HUES64 (cell line): ENCODE measurements around the gene NAT10.

Experiments
- H3K27ac ChIP-seq: 2 replicates; pipeline ENCODE4 v1.7.0; 2013; ENCODE audit warnings: low read depth, low read length, inconsistent platforms
- H3K27me3 ChIP-seq: 2 replicates; pipeline ENCODE4 v1.6.1; 2013; ENCODE audit warnings: mild to moderate bottlenecking, low read length; ENCODE audit not compliant: insufficient read depth
- H3K36me3 ChIP-seq: 2 replicates; pipeline ENCODE4 v1.6.1; 2013; ENCODE audit warnings: mild to moderate bottlenecking, low read length; ENCODE audit not compliant: insufficient read depth
- H3K4me1 ChIP-seq: 2 replicates; pipeline ENCODE4 v1.6.1; 2013; ENCODE audit warnings: mild to moderate bottlenecking, low read length, moderate library complexity; ENCODE audit not compliant: insufficient read depth
- H3K4me3 ChIP-seq: 2 replicates; pipeline ENCODE4 v1.5.1; 2013; ENCODE audit warnings: mild to moderate bottlenecking, low read length, moderate library complexity
- H3K9ac ChIP-seq: 2 replicates; pipeline ENCODE4 v1.6.1; 2013; ENCODE audit warnings: mild to moderate bottlenecking, low read depth, low read length
- H3K9me3 ChIP-seq: 2 replicates; pipeline ENCODE4 v1.6.1; 2013; ENCODE audit warnings: low read depth, low read length; ENCODE audit not compliant: insufficient read depth
- WGBS: fragments of 150-250, 120-280 bp; methylation state at CpG from one replicate; pipeline ENCODE4 v1.1.7; 2013; ENCODE audit warnings: missing lambda C conversion rate; 5-methylcytosine and 5-hydroxymethylcytosine counted together

The NAT10 gene

GRCh38 chr11:34150494-34151151 lies 45.2 kb downstream of the NAT10 start:
- H3K27me3 ChIP-seq = no peaks in the 10 kb centered on the region
- no peak overlapping the region for H3K9ac ChIP-seq
- H3K4me3 ChIP-seq = no peak overlapping the region
- H3K36me3 ChIP-seq = peaks cover 83% of the 10 kb centered on the region
- WGBS = 87% methylated on average over 6 of the region's 6 CpGs
- no peaks in the 10 kb centered on the region for H3K9me3 ChIP-seq
- no peak overlapping the region for H3K27ac ChIP-seq
- no peaks in the 10 kb centered on the region for H3K4me1 ChIP-seq

GRCh38 chr11:34151166-34151565 lies 45.7 kb downstream of the NAT10 start:
- Histone ChIP-seq H3K36me3 (peaks cover 78% of the 10 kb centered on the region), H3K4me3 (no peak overlapping the region), H3K27me3 (no peaks in the 10 kb centered on the region), H3K27ac (no peak overlapping the region), H3K4me1 (no peaks in the 10 kb centered on the region), H3K9ac (no peak overlapping the region), H3K9me3 (no peaks in the 10 kb centered on the region)
- 85% methylated on average over 5 of the region's 5 CpGs for WGBS

GRCh38 chr11:34151916-34152845 lies 46.8 kb downstream of the NAT10 start:
- no peaks in the 10 kb centered on the region for H3K27me3 ChIP-seq
- no peak overlapping the region for H3K27ac ChIP-seq
- no peak overlapping the region for H3K9ac ChIP-seq
- H3K9me3 ChIP-seq = no peaks in the 10 kb centered on the region
- WGBS = 95% methylated on average over 17 of the region's 18 CpGs
- H3K36me3 ChIP-seq = peaks cover 68% of the 10 kb centered on the region
- H3K4me1 ChIP-seq = no peaks in the 10 kb centered on the region
- H3K4me3 ChIP-seq = no peak overlapping the region

GRCh38 chr11:34154059-34154875 lies 48.8 kb downstream of the NAT10 start:
- WGBS = 95% methylated on average over 16 of the region's 16 CpGs
- Histone ChIP-seq H3K27me3 (no peaks in the 10 kb centered on the region), H3K4me1 (no peaks in the 10 kb centered on the region), H3K27ac (no peak overlapping the region), H3K4me3 (no peak overlapping the region), H3K9ac (no peak overlapping the region), H3K9me3 (no peaks in the 10 kb centered on the region), H3K36me3 (peaks cover 53% of the 10 kb centered on the region)

GRCh38 chr11:34155057-34155756 lies 49.8 kb downstream of the NAT10 start:
- Histone ChIP-seq H3K36me3 (peaks cover 43% of the 10 kb centered on the region), H3K27me3 (no peaks in the 10 kb centered on the region), H3K4me1 (no peaks in the 10 kb centered on the region), H3K4me3 (no peak overlapping the region), H3K9me3 (no peaks in the 10 kb centered on the region), H3K9ac (no peak overlapping the region), H3K27ac (no peak overlapping the region)
- 95% methylated on average over 15 of the region's 15 CpGs for WGBS

- 91% methylated on average over 2 of the region's 2 CpGs for WGBS
- H3K27ac ChIP-seq = no peak overlapping the region
- no peak overlapping the region for H3K9ac ChIP-seq
- no peaks in the 10 kb centered on the region for H3K4me1 ChIP-seq
- no peak overlapping the region for H3K4me3 ChIP-seq
- no peaks in the 10 kb centered on the region for H3K9me3 ChIP-seq
- H3K36me3 ChIP-seq = peaks cover 38% of the 10 kb centered on the region
- H3K27me3 ChIP-seq = no peaks in the 10 kb centered on the region
Measured at GRCh38 chr11:34155757-34156062, 50.3 kb downstream of the NAT10 start.

- no peak overlapping the region for H3K27ac ChIP-seq
- peaks cover 25% of the 10 kb centered on the region for H3K36me3 ChIP-seq
- no peaks in the 10 kb centered on the region for H3K27me3 ChIP-seq
- H3K4me1 ChIP-seq = no peaks in the 10 kb centered on the region
- no peak overlapping the region for H3K4me3 ChIP-seq
- 97% methylated on average over 9 of the region's 9 CpGs for WGBS
- no peak overlapping the region for H3K9ac ChIP-seq
- H3K9me3 ChIP-seq = no peaks in the 10 kb centered on the region
Measured at GRCh38 chr11:34157163-34157562, 51.7 kb downstream of the NAT10 start.

- no peaks in the 10 kb centered on the region for H3K4me1 ChIP-seq
- H3K36me3 ChIP-seq = peaks cover 18% of the 10 kb centered on the region; the same call in 1 of the 2 replicates
- H3K9ac ChIP-seq = no peak overlapping the region
- H3K27me3 ChIP-seq = no peaks in the 10 kb centered on the region
- no peak overlapping the region for H3K27ac ChIP-seq
- WGBS = 93% methylated on average over 6 of the region's 6 CpGs
- no peak overlapping the region for H3K4me3 ChIP-seq
- H3K9me3 ChIP-seq = no peaks in the 10 kb centered on the region
Measured at GRCh38 chr11:34158661-34159060, 53.2 kb downstream of the NAT10 start.

GRCh38 chr11:34160049-34160721 lies 54.8 kb downstream of the NAT10 start:
- H3K27me3 ChIP-seq = no peaks in the 10 kb centered on the region
- H3K9ac ChIP-seq = no peak overlapping the region
- peaks cover 8% of the 10 kb centered on the region; the same call in 1 of the 2 replicates for H3K36me3 ChIP-seq
- no peaks in the 10 kb centered on the region for H3K9me3 ChIP-seq
- WGBS = 90% methylated on average over 18 of the region's 22 CpGs
- no peaks in the 10 kb centered on the region for H3K4me1 ChIP-seq
- H3K4me3 ChIP-seq = no peak overlapping the region
- no peak overlapping the region for H3K27ac ChIP-seq

GRCh38 chr11:34160791-34161190 lies 55.4 kb downstream of the NAT10 start:
- no peaks in the 10 kb centered on the region for H3K9me3 ChIP-seq
- H3K36me3 ChIP-seq = peaks cover 8% of the 10 kb centered on the region; the same call in 1 of the 2 replicates
- no peak overlapping the region for H3K4me3 ChIP-seq
- no peaks in the 10 kb centered on the region for H3K27me3 ChIP-seq
- WGBS = 95% methylated on average over 18 of the region's 18 CpGs
- no peak overlapping the region for H3K27ac ChIP-seq
- H3K9ac ChIP-seq = no peak overlapping the region
- H3K4me1 ChIP-seq = no peaks in the 10 kb centered on the region
